Islet of Langerhans (tissue), 1 donor: ENCODE data around the gene CLK2.

Experiments used
- FAIRE-seq: peaks from one replicate; lab custom pipeline; 2011; peaks lifted over from hg19 to GRCh38; lab: Jason Lieb, UNC

The CLK2 gene

DNA sequence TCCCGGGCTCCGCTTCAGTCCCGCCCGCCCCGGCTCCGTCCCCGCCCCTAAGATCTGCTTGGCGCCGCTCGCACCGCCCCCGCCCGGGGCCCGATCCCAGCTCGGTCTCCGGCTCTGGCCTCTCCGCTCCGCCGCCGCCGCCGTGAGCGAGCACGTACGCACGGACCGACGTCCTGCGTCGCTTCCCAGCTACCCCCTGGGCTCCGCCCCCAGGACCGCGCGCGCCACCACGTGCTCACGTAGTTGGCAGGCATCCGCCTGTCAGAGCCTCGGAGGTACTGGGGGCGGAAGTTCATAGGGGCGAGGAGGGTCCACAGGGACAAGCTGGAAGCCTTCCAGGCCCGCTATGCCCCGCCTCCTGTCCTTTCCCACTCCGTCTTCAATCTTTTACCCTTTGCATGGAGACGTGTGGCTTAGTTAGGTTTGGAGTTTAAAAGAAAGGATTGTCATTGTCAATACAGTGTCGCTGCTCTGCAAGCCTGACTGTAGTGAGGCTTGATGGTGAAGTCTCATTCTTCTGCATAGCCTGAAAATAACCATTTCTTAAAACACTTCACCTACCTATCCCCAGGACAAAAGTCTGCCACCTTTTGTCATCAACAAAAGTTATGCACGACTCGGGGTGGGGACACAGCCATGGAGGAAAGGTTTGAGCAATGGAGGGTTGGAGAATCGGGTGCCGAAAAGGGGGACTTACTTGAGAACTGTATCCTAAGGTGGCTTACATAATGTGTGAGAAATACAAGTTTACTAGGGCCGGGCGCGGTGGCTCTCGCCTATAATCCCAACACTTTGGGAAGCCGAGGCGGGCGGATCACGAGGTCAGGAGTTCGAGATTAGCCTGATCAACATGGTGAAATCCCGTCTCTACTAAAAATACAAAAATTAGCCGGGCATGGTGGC lies at the start of gene CLK2:
Gene CLK2 (minus strand): TSS at position 162 of the 903 bp plus-strand sequence. CDS start 2,527 bp downstream, outside the sequence.
- FAIRE-seq: no peak

DNA sequence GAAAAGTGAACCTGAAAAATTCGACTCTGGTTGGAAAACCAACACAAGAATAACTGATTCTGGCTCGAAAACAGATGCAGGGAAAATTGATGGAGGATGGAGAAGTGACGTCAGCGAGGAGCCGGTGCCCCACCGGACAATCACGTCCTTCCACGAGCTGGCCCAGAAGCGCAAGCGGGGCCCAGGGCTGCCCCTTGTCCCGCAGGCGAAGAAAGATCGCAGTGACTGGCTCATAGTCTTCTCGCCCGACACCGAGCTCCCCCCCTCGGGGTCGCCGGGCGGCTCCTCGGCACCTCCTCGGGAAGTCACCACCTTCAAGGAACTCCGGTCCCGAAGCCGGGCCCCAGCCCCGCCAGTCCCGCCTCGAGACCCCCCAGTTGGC lies 49.3 kb upstream of the CLK2 start:
- FAIRE-seq: no peak

DNA sequence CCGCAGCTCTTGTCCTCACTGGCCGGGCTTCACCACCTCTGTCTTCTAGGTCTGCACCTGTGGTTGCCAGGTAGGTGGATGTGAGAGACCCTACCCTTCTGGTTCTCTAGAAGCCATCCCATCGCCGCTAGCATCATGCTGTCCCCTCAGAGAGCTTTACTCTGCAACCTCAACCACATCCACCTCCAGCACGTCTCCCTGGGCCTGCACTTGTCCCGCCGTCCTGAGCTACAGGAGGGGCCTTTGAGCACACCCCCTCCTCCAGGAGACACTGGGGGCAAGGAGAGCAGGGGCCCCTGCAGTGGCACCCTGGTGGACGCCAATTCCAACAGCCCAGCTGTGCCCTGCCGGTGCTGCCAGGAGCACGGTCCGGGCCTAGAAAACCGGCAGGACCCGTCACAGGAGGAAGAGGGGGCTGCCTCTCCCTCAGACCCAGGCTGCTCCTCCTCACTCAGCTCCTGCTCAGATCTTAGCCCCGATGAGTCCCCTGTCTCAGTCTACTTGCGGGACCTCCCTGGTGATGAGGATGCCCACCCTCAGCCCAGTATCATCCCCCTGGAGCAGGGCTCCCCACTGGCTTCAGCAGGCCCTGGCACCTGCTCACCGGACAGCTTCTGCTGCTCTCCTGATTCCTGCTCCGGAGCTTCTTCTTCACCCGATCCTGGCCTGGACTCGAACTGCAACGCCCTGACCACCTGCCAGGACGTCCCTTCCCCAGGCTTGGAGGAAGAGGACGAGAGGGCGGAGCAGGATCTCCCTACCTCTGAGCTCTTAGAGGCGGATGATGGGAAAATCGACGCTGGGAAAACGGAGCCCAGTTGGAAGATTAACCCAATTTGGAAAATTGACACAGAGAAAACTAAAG lies 48.6 kb upstream of the CLK2 start:
- FAIRE-seq: no peak

DNA sequence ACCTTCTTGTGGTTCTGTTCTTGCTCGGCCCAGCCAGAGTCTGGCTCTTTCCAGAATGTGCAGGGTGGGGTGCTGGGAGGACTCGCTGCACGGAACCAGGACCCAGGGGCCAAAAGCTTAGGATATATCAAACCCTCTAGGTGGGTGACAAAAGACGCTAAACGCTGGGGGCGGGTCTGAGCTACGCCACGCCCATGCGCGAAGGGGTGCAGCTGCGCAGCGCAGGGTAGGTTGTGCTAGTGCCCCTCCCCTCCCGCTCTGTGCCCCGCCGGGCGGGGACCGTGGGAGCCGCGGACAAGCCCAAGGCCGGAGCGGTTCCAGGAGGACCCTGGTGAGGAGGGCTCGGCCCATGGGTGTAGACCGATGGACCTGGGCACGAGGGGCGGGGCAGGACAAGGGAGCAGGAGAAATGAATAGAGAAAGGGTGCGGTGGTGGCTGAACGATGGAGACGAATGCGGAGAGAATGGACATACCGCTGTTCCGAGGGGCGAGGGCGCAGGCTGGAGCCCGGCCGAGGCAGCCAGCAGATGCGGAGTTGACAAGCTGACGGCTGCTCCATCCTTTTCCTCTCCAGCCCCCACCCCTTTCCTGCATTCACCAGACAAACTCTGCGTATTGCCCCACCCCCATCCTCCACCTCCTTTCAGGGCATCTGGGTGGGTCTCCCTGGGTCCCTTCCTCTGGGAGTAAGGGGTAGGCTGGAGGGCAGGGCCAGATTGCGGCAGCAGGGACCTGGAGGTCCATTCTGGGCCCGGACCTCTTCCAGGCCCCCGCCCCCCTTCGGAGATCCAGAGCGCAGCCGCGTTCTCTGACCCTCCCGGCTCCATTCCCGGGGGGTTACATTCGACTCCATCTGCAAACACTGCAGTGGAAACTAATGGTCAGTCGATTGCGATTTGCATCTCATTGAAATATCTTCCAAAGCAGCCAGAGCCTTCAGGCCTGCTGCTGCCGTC lies 47.6 kb upstream of the CLK2 start, which contains the start of gene RUSC1:
Gene RUSC1 (plus strand): TSS at position 234 of the 957 bp plus-strand sequence. CDS start 880 bp downstream, outside the sequence.
- FAIRE-seq: no peak

DNA sequence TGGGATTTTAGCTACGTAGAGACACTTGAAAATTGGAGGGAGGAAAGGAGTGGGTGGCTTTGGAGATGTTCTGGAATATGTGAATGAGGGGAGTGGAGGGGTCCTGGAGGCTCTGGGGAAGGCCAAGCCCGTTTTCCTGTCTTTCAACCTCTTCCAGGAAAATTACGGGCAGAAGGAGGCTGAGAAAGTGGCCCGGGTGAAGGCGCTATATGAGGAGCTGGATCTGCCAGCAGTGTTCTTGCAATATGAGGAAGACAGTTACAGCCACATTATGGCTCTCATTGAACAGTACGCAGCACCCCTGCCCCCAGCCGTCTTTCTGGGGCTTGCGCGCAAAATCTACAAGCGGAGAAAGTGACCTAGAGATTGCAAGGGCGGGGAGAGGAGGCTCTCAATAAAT lies 46.9 kb upstream of the CLK2 start:
- no peak for FAIRE-seq

DNA sequence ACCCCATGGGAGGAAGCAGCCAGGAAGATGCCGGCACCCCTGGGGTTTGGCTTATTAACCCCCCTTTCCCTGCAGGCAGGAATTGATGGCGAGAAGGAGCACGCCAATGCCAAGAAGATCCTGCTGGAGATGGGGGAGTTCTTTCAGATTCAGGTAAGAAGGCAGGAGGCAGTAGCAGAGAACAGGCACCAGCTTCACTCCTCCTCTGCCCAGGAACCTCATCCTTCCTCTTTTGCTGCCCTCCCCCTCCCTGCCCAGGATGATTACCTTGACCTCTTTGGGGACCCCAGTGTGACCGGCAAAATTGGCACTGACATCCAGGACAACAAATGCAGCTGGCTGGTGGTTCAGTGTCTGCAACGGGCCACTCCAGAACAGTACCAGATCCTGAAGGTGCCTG lies 46.2 kb upstream of the CLK2 start:
- FAIRE-seq: no peak

DNA sequence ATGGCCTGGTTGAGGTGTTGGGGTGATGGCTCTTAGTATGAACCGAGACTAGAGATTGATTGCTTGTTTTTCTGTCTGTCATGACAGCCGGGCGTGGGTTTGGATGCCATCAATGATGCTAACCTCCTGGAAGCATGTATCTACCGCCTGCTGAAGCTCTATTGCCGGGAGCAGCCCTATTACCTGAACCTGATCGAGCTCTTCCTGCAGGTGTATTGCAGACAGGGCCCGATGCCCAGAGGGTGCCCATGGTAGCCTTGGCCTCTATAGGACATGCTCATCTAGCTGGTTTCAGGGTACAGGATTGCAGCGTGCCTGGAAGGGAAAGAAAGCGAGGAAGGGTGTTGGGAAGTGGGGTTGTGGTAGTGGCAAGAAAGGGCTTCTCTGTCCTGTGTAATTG lies 44.8 kb upstream of the CLK2 start:
- FAIRE-seq: no peak

DNA sequence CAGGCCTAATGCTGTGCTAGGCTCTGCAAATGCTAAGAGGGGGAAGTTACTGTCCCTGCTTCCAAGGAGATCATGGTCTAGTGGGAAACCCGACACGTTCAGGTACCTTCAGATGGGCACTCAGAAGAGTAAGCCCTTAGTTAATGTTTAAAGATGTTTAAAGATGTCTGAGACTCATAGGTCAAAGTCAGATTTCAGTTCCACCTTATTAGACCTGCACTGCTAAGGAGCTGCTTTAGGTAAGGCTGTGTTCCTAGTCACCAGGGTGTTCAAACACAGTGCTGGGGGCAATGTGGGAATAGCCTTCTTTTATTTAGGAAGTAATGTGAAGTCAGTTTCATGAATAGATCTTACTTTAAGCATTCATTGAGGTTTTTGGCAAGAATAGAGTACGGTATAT lies 43.6 kb upstream of the CLK2 start:
- no peak for FAIRE-seq

DNA sequence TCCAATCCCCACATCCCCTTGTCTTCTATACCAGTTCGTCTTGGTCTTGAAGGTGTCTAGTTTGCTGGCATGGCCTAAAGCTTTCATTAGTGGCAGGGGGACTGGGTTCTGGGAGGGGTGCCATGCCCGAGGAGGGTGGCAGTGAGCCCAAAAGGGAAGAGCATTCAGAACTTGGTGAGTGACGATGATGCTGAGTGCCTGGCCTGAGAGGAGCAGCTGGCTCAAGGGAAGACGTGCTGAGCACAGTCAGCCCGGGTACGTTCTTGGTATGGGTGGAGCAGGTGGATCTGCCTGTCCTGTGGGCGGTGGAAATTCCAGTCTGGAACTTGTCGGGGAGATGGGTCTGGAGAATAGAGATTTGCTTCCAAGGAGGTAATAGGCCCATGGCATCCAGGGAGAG lies 40.0 kb upstream of the CLK2 start:
- no peak for FAIRE-seq

DNA sequence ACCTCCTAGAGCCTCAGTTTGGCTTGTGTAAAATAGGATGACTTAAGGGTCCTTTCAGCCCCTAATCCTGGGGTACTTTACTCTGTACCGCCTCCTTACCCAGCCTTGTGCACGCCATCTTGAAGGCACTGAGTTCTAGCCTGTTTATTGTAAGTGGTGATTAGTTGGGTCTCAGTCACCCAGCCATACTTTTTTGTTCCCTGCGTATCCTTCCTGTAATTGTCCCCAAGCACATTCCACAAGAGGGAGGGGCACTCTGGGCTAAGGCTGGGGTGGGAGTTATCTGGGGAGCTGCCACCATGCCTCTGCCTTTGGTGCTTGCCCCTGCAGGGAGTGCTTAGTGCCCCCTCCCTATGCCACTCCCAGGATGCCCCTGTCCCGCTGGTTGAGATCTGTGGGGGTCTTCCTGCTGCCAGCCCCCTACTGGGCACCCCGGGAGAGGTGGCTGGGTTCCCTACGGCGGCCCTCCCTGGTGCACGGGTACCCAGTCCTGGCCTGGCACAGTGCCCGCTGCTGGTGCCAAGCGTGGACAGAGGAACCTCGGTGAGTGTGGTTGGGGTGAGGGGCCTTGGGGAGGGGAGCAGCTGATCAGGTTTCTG lies 36.2 kb upstream of the CLK2 start:
- no peak for FAIRE-seq

DNA sequence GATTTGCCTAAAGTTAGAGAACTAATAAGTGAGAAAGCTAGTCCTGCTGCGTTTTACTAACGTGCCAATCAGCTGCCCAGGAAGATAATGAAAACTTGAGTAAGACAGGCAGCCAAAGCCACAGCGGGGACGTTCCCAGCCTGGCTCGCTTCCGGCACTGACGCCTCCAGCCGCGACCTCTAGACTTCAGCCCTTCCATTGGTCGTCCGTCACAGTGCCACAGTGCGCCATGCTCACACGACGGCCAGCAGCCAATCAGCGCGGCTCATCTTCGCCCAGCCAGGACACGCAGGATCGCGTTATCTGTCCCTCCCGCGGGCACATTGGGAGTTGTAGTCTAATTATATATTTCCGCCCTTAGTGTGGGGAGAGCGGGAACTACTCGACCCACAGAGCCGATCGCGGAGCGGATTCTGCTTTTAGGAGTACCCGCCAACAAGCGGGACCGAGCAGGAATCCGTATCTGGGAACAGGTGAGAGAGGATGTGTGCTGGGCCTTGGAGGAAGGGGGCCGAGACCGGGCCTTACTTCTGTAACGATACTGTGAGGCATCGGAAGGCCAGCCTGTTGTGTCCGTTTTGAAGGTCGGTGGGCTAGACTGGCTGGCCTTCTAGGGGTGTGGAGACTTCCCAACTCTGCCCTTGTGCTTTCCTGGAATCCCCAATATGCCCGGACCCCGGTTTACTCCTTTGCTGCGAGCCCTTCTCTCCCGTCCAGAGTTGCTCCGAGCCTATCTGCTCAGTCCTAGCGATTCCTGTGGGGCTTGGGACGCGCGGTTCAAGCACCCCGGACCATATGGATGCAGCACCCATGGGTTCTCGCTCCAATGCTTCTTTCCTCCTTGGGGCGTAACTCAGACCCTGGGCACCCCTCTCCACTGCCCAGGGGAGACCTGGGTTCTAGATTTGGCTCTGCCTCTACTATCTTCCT lies 35.5 kb upstream of the CLK2 start, which contains the start of gene FDPS:
Gene FDPS (plus strand): TSS at position 374 of the 930 bp plus-strand sequence. CDS start 924 bp downstream, outside the sequence.
- no peak for FAIRE-seq

DNA sequence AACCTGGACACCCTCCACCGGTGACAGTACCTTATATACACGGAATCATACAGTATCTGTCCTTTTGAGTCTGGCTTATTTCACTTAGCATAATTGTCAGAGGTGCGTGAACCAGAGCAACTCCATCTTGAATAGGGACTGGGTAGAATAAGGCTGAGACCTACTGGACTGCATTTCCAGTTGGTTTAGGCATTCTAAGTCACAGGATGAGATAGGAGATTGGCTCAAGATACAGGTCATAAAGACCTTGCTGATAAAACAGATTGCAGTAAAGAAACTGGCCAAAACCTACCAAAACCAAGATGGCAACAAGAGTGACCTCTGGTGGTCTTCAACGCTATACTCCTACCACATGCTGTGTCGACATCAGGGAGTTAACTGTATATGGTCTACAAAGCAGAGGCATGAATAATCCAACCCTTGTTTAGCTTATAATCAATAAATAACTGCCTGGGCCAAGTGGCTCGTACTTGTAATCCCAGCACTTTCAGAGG lies 34.0 kb upstream of the CLK2 start:
- no peak for FAIRE-seq

DNA sequence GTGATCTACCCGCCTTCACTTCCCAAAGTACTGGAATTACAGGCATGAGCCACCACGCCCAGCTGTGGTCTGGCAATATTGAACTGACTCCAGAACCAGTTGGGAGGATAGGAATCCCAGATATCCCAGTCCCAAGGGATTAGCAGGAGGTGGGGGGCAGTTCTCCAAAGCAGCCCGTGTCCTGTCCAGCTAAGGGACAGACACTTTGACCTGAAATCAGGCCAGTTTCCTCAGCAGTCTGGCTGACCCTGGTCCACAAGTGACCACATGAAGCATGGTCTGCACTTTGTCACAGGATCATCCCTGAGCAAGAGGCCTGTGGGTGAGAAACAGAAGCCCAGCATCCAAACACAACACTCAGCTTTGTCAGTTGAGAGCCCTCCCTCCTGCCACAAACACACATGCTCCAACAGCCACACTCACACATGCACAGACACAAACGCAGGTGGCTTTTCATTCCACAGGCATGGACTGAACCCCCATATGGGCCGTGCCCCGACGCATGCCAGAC lies 32.6 kb upstream of the CLK2 start:
- FAIRE-seq: no peak

DNA sequence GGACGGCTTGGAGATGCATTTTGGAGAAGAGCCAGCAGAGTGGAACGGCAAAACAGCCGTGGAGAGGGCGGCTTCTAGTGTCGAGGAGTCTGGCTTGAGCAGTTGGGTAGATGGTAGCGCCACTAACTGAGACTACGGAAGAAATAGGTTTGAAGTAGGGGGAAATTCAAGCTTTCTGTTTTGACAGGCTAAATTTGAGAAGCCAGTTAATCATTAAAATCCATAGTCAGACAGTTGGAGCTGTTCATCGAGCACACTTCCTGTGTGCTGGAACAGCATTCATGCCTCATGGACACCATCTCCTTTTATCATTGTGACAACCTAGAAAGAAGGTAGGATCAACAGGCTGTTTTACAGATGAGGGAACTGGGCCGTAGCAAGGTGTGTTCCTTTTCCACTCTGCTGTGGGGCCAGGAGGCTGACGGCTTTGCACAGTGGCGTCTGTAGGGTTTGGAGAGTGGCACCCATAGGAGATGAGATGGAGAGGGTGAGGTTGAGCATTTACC lies 31.3 kb upstream of the CLK2 start:
- FAIRE-seq: no peak

DNA sequence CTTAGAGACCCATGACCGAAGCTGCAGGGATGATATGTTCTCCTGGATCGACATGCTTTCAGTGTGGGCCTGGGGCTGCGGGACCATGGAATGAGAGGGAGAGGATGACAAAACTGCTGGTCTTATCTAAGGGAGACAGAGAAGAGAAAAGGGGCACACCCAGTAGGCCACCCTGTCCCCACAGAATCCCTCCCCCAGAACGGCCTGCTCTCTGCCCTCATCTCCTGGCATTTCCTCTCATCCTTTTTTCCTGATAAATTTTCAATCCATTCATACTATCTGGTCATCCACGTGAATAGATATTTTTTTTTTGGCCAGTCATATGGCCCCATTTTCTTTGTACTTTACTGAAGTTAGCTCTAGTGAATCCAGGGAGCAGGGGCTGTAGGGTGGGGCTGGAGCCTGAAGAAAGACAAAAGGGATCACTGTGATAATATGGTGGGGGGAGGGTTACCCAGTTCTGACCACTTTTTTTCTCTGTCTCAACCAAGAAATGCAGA lies 28.1 kb upstream of the CLK2 start, which contains the start of gene PKLR:
Gene PKLR (minus strand): TSS at position 97 of the 500 bp plus-strand sequence. CDS start 43 bp downstream, at position 54.
- no peak for FAIRE-seq

DNA sequence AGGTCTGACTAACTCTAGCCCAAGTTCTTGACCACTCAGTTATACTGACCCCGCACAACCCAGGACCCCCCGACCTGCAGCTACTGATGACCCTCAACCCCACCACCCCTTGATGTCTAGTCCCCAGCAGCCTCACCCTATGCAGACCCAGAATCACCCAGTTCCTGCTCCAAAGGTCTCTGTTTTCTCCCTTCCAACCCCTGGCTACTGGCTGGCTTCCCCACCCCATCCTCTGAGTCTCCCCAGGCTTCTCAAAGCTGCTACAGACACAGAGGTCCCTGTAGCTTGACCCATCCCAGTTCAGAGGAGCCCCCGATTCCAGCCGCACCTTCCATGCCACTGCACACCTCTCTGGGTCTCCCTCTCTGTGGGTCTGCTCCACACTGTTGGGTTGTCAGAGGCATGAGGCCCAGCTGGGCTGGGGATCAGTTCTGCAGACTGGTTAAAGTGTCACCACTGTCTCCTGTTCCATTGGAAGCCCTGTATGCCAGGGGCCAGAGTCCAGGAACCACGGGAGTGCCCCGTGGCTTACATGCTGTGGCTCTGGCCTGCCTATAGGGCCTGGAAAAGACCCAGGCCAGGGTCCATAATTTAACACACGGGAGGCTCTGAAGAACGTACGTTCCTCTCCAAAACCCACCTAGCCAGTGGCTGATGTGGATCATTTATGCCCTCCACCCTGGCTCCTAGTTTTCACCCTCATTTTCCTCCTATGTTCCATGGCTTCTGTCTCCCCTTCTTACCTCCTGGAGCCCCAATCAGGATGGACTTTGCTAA lies 27.4 kb upstream of the CLK2 start:
- no peak for FAIRE-seq

DNA sequence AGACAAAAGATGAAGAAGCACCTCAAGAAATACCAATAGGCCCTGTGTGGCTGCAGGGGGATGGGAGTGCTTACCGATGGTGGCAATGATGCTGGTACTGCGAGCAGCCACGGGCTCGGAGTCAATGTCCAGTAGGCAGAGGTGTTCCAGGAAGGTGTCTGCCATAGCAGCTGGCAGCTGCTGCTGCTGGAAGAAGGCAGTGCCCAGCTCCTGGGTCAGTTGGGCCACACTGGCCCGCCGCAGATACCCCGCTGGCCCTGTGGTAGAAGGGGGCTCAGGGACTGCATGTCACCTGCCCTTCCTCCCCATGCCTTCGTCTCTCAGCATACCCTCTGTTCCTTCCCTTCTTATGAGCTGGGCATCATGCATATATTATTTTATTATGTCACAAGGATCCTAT lies 26.7 kb upstream of the CLK2 start:
- FAIRE-seq: no peak

DNA sequence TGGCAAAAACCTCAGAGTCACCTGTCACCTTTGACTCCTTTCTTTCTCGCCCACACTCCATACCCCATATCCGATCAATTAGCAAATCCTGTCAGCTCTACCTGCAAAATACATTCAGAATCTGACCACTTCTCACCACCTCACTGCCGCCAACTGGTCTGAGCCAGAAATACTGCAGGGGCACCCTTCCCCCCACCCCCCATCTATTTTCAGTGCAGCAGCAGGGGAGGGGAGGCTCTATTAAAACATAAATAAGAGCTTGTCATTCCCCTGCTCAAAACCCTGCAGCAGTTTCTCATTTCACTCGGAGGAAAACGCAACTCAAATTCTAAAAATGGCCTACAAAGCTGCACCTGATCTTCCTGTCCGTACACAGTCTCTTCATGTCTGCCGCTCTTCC lies 24.1 kb upstream of the CLK2 start:
- no peak for FAIRE-seq

DNA sequence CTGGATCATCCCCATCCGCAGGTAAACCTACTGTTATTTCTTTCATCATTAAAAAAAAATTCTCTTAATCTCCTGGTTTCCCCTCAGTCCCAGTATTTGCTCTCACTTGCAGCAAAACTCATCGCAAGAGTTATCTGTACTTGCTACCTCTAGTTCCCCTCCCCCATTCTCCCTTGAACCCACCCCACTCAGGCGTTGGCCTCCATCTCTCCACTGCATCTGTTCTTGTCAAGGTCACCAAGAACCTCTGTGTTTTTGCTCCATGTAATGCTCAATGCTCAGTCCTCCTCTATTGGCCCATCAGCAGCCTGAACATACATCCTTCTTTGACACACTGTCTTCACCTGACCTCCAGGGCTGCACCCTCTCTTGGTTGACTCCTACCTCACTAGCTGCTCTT lies 23.4 kb upstream of the CLK2 start:
- FAIRE-seq: no peak
